Keratinocyte (primary cell): ENCODE data around the gene TBC1D12. TPM values are rescaled to one million over a fixed set of nuclear protein-coding genes. Genes with fewer than 3 reads are reported as not detected.

Source experiments
- DNase-seq: peaks from one replicate; pipeline ENCODE4 v3.0.0-alpha.2; 2011; ENCODE audit warnings: low read depth, missing footprints, low spot score
- FAIRE-seq: peaks from 2 replicates; lab custom pipeline; 2011; peaks lifted over from hg19 to GRCh38; lab: Jason Lieb, UNC
- H2AFZ ChIP-seq: 2 replicates; pipeline ENCODE4 v1.6.0; 2012; ENCODE audit warnings: low read length, control low read depth, inconsistent platforms; ENCODE audit not compliant: control insufficient read depth
- H3K27ac ChIP-seq: 2 replicates; pipeline ENCODE4 v1.5.1; 2011; ENCODE audit warnings: low read length; ENCODE audit not compliant: control insufficient read depth, insufficient read depth
- H3K27me3 ChIP-seq: 3 replicates; pipeline ENCODE4 v1.6.0; 2011; ENCODE audit warnings: low read length; ENCODE audit not compliant: control insufficient read depth, insufficient read depth; ENCODE audit errors: extremely low read depth
- H3K36me3 ChIP-seq, 2 experiments: 2 replicates in 1 of 2; 3 replicates in 1 of 2; pipeline ENCODE4 v1.5.1; 2011; ENCODE audit warnings: low read length in 2 of 2, mild to moderate bottlenecking in 1 of 2; ENCODE audit not compliant: control insufficient read depth in 2 of 2, insufficient read depth in 2 of 2; ENCODE audit errors: extremely low read depth in 1 of 2
- H3K4me1 ChIP-seq: 3 replicates; pipeline ENCODE4 v1.5.1; 2011; ENCODE audit warnings: low read length; ENCODE audit not compliant: control insufficient read depth, insufficient read depth; ENCODE audit errors: extremely low read depth
- H3K4me2 ChIP-seq: 3 replicates; pipeline ENCODE4 v1.6.0; 2011; ENCODE audit warnings: low read depth, low read length; ENCODE audit not compliant: control insufficient read depth, insufficient read depth; ENCODE audit errors: extremely low read depth
- H3K4me3 ChIP-seq, 3 experiments: fragments of 200-600 bp in 1 of 3; sonication (generic) in 1 of 3; 2 replicates in 2 of 3; 3 replicates in 1 of 3; pipeline ENCODE4 v1.5.1; 2011 to 2016; ENCODE audit warnings: low read length in 3 of 3, mild to moderate bottlenecking in 3 of 3, control low read depth in 2 of 3, inconsistent platforms in 1 of 3, low read depth in 1 of 3, mixed read lengths in 1 of 3, mixed run types in 1 of 3, moderate library complexity in 1 of 3; ENCODE audit not compliant: control insufficient read depth in 2 of 3, insufficient read depth in 2 of 3; ENCODE audit errors: extremely low read depth in 1 of 3
- H3K79me2 ChIP-seq: 2 replicates; pipeline ENCODE4 v1.6.0; 2012; ENCODE audit warnings: low read length; ENCODE audit not compliant: control insufficient read depth, insufficient read depth
- H3K9ac ChIP-seq: 3 replicates; pipeline ENCODE4 v1.6.0; 2011; ENCODE audit warnings: low read length; ENCODE audit not compliant: control insufficient read depth, insufficient read depth; ENCODE audit errors: extremely low read depth
- H3K9me1 ChIP-seq: 3 replicates; pipeline ENCODE4 v1.6.0; 2011; ENCODE audit warnings: low read length; ENCODE audit not compliant: control insufficient read depth, insufficient read depth; ENCODE audit errors: extremely low read depth
- H3K9me3 ChIP-seq: 2 replicates; pipeline ENCODE4 v1.5.1; 2012; ENCODE audit warnings: low read depth, low read length; ENCODE audit not compliant: control insufficient read depth
- H4K20me1 ChIP-seq: 3 replicates; pipeline ENCODE4 v1.6.0; 2011; ENCODE audit warnings: low read length; ENCODE audit not compliant: control insufficient read depth, insufficient read depth; ENCODE audit errors: extremely low read depth
- CTCF ChIP-seq, 3 experiments: IDR thresholded peaks in 1 of 3; conservative IDR thresholded peaks in 1 of 3; optimal IDR thresholded peaks in 1 of 3; 2 replicates in 2 of 3; 3 replicates in 1 of 3; pipeline versions ENCODE3 to v1.5.1; 2011; ENCODE audit warnings: low read length in 3 of 3, mild to moderate bottlenecking in 3 of 3, moderate library complexity in 2 of 3, control low read depth in 1 of 3, inconsistent platforms in 1 of 3; ENCODE audit not compliant: insufficient read depth in 2 of 3; ENCODE audit errors: extremely low read depth in 1 of 3
- EZH2 ChIP-seq: IDR thresholded peaks from one replicate; pipeline ENCODE4 v1.6.1; 2012; ENCODE audit warnings: inconsistent platforms, mild to moderate bottlenecking, low read length, moderate library complexity
- dilution Hi-C: fragments of 300-500 bp; cut with MboI; formaldehyde crosslinking; loops from one replicate; pipeline ENCODE4 v1.7.0; 2020; ENCODE audit warnings: low sequenced_read_pairs; ENCODE audit not compliant: extremely low pct_ligation_motif_present
- polyA plus RNA-seq, 5 experiments: library from polyadenylated mRNA; depleted of rRNA in 3 of 5; stranded (reverse) in 3 of 5; stranded (forward) in 1 of 5; unstranded in 1 of 5; fragments of >200 nt; gene quantifications; 1 replicate in 1 of 5; 2 replicates in 3 of 5; 3 replicates in 1 of 5; pipeline versions ENCODE4 v1.2.1 to v1.2.3, GENCODE V29; 2011 to 2012; ENCODE audit warnings: missing spikeins in 2 of 5, low read depth in 1 of 5, low replicate concordance in 1 of 5

Gene TBC1D12
- polyA plus RNA-seq, 1 donor (not counting 4 experiments of a cell fraction or from before 2014, with no cell fraction given), result 7.0 TPM

- Histone ChIP-seq H3K4me2 (no peak overlapping the region), H3K79me2 (no peaks in the 10 kb centered on the region), H4K20me1 (no peaks in the 10 kb centered on the region), H3K9ac (no peak overlapping the region), H3K9me1 (no peaks in the 10 kb centered on the region), H3K9me3 (no peaks in the 10 kb centered on the region), H3K27me3 (no peaks in the 10 kb centered on the region), H3K4me1 (no peaks in the 10 kb centered on the region), H3K27ac (no peak overlapping the region), H3K4me3 (no peak overlapping the region), H2AFZ (no peak overlapping the region), H3K36me3 (peaks cover 0 to 2% of the 10 kb centered on the region in 2 experiments)
- DNase-seq, result no peak
- FAIRE-seq, result no peak
- no peak for TF ChIP-seq EZH2
- TF ChIP-seq CTCF (optimal IDR thresholded peaks at IDR 0.05 in 1 of 3, IDR thresholded peaks at IDR 0.05 in 1 of 3, conservative IDR thresholded peaks at IDR 0.05 in 1 of 3; ENCODE audit: extremely low read depth in 1 of 3, insufficient read depth in 2 of 3, low read length in 3 of 3), result no peak
- dilution Hi-C loops, result no loop called here
Observed at GRCh38 chr10:94462130-94462529, 59.8 kb downstream of the TBC1D12 start.

- no peak overlapping the region for H3K4me3 ChIP-seq
- H3K36me3 ChIP-seq, result no peaks in the 10 kb centered on the region
- H3K79me2 ChIP-seq, result no peaks in the 10 kb centered on the region
- no peaks in the 10 kb centered on the region for H3K4me1 ChIP-seq
- no peak overlapping the region for H2AFZ ChIP-seq
- dilution Hi-C loops, result no loop called here
- no peaks in the 10 kb centered on the region for H3K9me1 ChIP-seq
- DNase-seq (no peak), FAIRE-seq (no peak)
- no peaks in the 10 kb centered on the region for H3K9me3 ChIP-seq
- no peak overlapping the region for H3K9ac ChIP-seq
- no peaks in the 10 kb centered on the region for H3K27me3 ChIP-seq
- no peak overlapping the region for H3K27ac ChIP-seq
- H3K4me2 ChIP-seq, result no peak overlapping the region
- TF ChIP-seq EZH2 (no peak), CTCF (optimal IDR thresholded peaks at IDR 0.05 in 1 of 3, IDR thresholded peaks at IDR 0.05 in 1 of 3, conservative IDR thresholded peaks at IDR 0.05 in 1 of 3; ENCODE audit: extremely low read depth in 1 of 3, insufficient read depth in 2 of 3, low read length in 3 of 3) (no peak)
- no peaks in the 10 kb centered on the region for H4K20me1 ChIP-seq
Observed at GRCh38 chr10:94465684-94466083, 63.3 kb downstream of the TBC1D12 start.
